KOPT-K1 (cell line): ENCODE measurements around the gene CYP2W1.

ENCODE experiments used
- H3K27ac ChIP-seq: fragments of 200-600 bp; sonication (generic); 2 replicates; pipeline ENCODE4 v1.5.1; 2016; ENCODE audit warnings: antibody characterized with exemption, mild to moderate bottlenecking, low read depth, low read length; ENCODE audit not compliant: poor library complexity, severe bottlenecking
- H3K36me3 ChIP-seq: fragments of 200-600 bp; sonication (generic); 2 replicates; pipeline ENCODE4 v1.5.1; 2017; ENCODE audit warnings: antibody characterized with exemption, mild to moderate bottlenecking, low read length, moderate library complexity; ENCODE audit not compliant: insufficient read depth
- H3K9me3 ChIP-seq: fragments of 200-600 bp; sonication (generic); 2 replicates; pipeline ENCODE4 v1.5.1; 2017; ENCODE audit warnings: antibody characterized with exemption, low read length, mild to moderate bottlenecking; ENCODE audit not compliant: insufficient read depth, poor library complexity, severe bottlenecking

Gene CYP2W1

DNA sequence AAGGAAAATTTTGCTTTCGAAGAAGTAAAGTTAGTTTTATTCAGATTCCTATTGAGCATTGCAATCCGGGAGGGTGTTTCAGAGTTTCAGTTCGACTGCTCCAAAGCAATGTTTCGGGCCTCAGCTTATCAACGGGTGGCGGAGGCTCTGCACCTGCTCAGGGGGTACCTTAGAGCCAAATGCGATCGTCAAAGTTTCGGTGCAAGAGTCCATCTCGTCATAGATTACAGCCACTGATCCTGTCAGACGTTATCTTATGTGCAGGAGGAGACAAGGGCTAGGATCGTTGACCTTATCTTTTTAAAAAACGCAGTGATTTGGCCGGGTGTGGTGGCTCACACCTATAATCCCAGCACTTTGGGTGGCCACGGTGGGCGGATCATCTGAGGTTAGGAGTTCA is 3.8 kb upstream of the CYP2W1 start:
- no peaks in the 10 kb centered on the region for H3K9me3 ChIP-seq
- no peaks in the 10 kb centered on the region for H3K36me3 ChIP-seq
- H3K27ac ChIP-seq: no peak overlapping the region

DNA sequence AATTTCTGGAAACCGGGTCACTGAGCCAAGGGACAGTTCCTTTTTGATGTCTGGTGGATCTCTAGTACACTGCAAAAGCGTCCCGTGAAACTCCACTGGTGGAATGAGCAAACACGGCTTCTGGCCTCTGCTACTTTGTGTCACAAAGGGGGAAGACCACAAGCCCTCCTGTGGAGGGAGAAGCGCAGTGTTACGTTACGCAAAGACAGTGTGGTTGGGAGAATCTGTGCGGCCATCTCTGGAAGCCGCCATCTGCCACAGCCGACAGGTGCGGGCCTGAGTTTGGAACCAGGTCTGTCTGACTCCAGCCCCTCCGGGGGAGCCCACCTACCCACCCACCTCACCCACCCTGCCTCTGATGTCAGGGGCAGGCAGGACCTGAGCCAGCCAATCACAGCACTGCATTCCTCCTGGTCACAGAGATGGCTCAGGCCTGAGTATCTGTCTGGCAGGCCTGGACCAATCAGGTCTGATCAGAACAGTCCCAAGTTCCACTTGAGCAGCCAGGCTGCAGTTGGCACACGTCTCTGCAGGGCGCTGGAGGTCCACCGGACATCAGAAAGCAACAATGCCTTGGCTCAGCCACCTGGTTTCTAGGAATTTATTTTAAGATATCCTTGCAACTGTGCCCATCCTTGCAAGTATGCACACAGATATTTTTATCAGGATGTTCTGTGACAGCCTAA is 3.0 kb upstream of the CYP2W1 start:
- no peaks in the 10 kb centered on the region for H3K36me3 ChIP-seq
- H3K9me3 ChIP-seq: no peaks in the 10 kb centered on the region
- no peak overlapping the region for H3K27ac ChIP-seq

DNA sequence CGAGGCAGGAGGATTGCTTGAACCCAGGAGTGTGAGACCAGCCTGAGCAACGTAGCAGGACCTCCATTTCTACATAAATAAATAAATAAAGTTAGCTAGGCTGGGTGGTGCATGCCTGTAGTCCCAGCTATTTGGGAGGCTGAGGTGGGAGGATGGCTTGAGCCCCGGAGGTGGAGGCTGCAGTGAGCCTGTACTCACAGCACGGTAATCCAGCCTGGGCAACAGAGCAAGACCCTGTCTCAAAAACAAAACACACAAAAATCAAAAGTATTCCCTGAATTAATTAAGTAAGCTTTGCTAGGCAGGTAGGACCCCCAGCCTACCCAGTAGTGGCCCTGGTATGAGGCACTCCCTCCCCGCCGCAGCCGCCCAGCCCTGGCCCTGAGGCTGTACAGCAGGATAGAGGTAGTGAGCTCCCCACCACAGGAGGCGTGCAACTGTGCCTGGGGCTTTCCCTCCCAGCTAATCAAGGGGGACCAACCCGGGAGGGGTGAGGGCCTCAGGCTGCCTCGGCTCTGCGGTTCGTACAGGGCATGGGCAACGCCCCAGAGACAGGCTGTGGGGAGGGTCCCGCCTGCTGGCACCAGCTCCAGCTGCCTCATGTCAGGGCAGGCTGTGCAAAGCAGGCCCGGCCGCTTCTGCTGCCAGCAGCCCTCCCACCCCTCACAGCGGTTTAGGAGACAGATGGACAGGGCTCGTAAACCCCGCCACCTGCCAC is 1.0 kb upstream of the CYP2W1 start:
- Histone ChIP-seq H3K9me3 (no peaks in the 10 kb centered on the region), H3K27ac (no peak overlapping the region), H3K36me3 (no peaks in the 10 kb centered on the region)

DNA sequence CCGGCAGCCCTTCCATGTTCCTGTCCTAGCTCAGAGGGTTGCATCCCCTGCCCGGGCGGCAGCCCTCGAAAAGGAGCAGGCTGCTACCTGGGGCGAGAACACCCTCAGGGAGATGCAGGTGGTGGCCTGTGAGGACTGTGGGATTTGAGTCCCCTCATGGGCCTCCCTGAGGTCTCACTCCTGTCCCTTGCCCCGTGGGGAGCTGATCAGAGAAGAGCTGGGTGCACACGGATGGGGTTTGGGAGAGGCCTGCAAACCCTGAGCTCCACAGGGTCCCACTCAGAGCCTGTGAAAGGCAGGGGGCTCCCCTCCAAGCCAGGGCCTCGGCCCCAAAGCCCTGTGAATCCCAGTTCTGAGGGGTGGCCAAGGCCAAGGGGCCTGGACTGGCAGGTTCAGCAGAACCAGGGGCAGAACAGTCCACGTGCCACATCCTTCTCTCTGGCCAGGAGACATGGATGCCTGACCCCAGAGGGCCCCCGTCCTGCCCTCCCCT is 424 bp upstream of the CYP2W1 start:
- Histone ChIP-seq H3K36me3 (no peaks in the 10 kb centered on the region), H3K9me3 (no peaks in the 10 kb centered on the region), H3K27ac (no peak overlapping the region)

DNA sequence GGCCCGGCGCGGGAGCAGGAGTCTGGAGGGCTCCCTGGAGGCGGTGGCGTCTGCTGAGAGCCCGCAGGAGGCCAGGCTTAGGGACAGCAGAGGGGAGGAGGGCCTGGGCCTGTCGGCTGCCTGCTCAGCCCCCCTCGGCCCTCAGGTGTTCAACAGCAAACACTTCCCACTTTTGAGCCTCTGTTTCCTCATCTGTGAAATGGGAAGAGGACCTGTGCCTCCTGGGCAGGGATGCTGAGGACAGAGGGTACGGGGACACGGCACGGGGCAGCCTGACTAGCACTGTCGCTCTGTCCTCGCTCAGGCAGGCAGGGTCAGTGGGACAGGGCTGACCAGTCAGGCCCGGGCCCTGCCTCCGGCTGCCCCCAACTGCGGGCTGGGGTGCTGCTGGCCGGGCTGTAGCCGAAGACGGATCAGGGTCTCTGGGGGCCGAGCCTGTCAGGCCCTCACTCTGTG is 663 bp downstream of the CYP2W1 start:
- H3K36me3 ChIP-seq: no peaks in the 10 kb centered on the region
- no peak overlapping the region for H3K27ac ChIP-seq
- no peaks in the 10 kb centered on the region for H3K9me3 ChIP-seq

DNA sequence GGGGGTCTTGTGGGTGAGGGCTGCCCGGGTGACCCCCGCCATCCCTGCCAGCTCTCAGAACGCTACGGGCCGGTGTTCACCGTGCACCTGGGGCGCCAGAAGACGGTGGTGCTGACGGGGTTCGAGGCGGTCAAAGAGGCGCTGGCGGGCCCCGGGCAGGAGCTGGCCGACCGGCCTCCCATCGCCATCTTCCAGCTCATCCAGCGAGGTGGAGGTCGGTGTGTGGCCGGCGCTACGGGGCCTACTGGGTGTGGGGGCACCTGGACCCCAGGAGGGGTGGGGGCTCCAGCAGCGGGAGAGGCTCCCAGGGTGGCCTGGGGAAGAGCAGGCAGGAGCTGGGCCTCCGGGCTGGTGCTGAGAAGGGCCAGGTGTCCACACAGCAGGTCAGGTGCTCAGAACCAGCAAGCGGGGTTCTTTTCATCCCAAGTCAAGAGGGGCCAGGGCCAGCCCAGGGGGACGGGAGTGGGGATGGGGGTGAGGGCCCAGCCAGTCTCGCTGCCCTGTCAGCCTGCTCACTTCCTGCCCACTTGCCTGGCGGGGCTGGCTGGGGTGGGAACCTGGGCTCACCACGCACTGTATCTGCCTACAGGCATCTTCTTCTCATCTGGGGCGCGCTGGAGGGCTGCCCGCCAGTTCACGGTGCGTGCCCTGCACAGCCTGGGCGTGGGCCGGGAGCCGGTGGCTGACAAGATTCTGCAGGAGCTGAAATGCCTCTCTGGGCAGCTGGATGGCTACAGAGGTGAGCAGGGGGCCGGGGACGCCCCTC is 1.6 kb downstream of the CYP2W1 start:
- no peaks in the 10 kb centered on the region for H3K36me3 ChIP-seq
- H3K9me3 ChIP-seq: no peaks in the 10 kb centered on the region
- H3K27ac ChIP-seq: no peak overlapping the region

DNA sequence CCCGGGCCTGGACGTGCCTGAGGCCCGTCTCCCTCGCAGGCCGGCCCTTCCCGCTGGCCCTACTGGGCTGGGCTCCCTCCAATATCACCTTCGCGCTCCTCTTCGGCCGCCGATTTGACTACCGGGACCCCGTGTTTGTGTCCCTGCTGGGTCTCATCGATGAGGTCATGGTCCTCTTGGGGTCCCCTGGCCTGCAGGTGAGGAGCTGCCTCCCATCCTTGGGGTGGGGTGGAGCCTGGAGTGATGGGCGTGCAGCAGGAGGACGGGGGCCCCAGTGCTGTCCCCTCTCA is 2.1 kb downstream of the CYP2W1 start:
- Histone ChIP-seq H3K9me3 (no peaks in the 10 kb centered on the region), H3K27ac (no peak overlapping the region)

DNA sequence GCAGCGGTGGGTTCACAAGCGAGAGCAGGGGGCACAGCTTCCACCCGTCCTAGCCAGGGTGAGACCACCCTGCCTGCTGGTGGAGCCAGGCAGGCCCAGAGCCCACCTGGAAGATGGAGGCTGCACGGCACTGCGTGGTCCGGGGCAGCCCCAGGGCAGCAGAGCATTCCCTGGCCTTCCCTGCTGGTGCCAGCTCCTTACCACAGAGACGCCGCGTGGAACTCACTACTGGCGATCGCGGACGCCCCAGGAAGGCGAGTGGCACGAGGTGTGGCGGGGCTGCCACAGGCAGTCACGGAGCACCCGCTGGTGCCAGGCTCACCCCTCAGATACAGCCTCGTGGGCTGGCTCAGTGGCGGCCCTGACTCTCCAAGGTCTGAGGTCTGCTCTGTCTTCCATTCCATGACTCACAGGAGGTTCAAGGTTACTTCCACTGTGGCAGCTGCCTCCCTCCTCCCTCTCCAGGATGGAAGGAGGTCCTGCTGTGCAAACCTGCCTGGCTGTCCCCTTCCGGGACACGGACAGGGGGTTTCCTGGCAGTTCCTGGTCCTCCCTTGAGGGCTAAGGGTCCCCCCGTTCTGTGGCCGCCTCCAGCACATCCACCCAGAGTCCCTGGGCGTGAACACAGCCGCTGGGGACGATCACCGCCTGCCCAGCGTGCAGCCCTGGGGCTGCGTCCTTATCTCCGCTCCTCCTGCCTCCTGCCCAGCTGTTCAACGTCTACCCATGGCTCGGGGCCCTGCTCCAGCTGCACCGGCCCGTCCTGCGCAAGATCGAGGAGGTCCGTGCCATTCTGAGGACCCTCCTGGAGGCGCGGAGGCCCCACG is 3.1 kb downstream of the CYP2W1 start:
- no peak overlapping the region for H3K27ac ChIP-seq
- H3K36me3 ChIP-seq: no peaks in the 10 kb centered on the region
- no peaks in the 10 kb centered on the region for H3K9me3 ChIP-seq

More for the DNA sequence above, 2.1 kb downstream of the CYP2W1 start:
- no peaks in the 10 kb centered on the region for H3K36me3 ChIP-seq

DNA sequence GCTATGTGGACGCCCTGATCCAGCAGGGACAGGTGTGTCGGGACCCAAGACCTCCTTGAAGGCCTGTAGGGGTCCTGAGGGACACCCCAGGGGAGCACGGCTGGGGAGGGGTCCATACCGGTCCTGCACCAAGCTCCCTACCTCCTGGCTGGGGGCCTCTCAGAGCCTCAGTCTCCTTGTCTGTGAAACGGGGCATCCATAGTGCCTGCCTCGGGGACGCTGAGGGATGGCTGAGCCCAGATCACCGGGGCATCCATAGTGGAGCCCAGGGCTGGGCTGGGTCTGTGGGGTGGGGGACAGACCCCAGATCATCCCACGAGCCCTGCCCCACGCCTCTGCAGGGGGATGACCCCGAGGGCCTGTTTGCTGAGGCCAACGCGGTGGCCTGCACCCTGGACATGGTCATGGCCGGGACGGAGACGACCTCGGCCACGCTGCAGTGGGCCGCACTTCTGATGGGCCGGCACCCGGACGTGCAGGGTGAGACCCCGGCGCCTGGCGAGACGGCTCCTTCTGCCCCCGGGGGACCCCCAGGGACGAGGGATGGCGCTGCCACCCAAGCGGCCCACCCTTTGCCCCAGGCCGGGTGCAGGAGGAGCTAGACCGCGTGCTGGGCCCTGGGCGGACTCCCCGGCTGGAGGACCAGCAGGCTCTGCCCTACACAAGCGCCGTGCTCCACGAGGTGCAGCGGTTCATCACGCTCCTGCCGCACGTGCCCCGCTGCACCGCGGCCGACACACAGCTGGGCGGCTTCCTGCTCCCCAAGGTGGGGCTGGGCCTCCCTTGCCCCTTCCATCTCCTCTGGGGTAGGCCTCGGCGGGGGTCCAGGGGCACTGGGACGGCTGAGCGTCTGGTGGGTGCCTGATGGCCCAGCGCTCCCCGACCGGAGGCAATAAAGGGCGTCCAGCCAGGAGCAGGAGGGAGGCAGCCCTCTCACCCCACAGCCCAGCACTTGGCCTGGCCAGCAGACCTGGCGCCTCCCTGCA is 4.1 kb downstream of the CYP2W1 start:
- Histone ChIP-seq H3K27ac (no peak overlapping the region), H3K9me3 (no peaks in the 10 kb centered on the region), H3K36me3 (no peaks in the 10 kb centered on the region)

DNA sequence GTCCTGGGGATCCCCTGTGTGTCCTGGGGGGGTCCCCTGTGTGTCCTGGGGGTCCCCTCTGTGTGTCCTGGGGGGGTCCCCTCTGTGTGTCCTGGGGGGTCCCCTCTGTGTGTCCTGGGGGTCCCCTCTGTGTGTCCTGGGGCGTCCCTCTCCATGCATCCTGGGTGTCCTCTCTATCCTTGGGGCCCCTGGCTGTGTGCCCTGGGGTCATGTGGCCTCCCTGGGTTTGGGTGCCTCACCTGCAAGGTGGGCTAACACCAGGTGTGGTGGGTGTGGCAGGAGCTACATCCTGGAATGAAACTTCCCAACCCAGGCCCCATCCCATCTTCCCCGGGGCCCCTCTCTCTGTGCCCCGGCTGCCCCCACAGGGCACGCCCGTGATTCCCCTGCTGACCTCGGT is 4.9 kb downstream of the CYP2W1 start:
- no peak overlapping the region for H3K27ac ChIP-seq
- no peaks in the 10 kb centered on the region for H3K9me3 ChIP-seq
- no peaks in the 10 kb centered on the region for H3K36me3 ChIP-seq

DNA sequence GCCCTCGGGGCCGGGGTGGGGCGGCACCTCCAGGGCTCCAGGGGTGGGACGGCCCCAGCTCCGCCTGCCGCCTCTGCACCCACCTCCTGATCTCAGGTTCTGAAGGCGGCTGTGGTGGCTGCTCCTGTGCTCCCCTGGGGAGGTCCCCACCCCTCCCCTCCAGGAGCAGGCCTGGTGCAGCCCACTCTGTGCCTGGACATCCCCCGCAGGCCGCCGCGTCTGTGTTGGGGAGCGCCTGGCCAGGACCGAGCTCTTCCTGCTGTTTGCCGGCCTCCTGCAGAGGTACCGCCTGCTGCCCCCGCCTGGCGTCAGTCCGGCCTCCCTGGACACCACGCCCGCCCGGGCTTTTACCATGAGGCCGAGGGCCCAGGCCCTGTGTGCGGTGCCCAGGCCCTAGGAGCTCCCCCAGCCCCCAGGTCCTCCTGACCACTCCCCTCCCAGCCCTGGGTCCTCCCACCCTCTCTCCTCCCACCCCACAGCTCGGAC is 5.5 kb downstream of the CYP2W1 start:
- Histone ChIP-seq H3K27ac (no peak overlapping the region), H3K36me3 (no peaks in the 10 kb centered on the region), H3K9me3 (no peaks in the 10 kb centered on the region)

DNA sequence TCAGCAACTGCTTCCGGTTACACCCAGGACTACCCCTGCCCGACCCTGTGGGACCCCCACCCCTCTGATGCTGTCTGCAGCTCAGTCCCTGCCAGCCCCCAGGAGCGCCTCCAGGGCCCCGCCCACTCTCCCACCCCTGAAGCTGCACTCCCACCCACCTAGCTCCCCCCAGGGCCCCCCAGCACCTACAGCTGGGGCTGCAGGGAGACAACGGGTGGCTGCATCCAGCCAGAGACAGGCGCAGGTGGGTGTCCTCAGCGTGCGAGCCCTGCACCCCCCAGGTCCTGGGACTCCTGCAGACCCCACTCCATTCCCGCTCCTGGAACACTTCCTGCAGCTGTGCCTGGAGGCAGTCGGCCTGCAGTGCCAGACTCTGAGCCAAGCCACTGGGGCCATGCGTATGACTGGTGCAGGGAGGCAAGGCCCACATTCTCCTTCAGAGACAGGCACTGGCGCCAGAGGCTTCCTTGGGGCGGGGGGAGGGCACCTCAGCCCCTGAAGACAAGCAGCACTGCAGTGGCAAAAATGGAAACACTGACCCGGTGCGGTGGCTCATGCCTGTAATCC is 6.1 kb downstream of the CYP2W1 start:
- Histone ChIP-seq H3K36me3 (no peaks in the 10 kb centered on the region), H3K9me3 (no peaks in the 10 kb centered on the region), H3K27ac (no peak overlapping the region)

DNA sequence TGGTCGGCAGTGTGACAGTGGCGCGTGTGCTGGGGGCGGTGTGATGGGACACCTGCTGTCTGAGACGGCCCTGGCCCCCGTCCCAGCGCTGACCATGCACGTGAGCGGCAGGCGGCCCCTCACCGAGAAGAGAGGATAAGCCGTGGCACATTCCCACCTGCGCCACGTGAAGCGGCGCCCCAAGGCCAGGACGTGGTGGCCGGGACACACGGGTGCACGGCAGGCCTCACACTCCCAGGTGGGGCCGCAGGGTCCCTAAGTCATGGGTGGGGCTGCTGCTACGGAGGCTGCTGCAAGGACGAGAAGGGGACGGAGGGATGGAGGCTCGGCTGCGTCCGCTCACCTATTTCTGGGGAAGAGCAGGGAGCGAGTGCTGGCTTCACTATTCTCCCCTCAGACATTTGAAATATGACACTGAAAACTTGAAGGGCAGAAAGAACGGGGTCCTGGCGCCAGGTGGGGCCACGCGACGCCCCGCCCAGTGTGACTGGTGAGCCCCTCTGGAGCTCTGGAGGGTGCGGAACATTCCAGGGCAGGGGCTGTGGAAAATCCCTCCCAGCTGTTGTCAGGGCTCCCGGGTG is 7.5 kb downstream of the CYP2W1 start:
- H3K36me3 ChIP-seq: no peaks in the 10 kb centered on the region
- no peak overlapping the region for H3K27ac ChIP-seq
- H3K9me3 ChIP-seq: no peaks in the 10 kb centered on the region
